Measurements from ENCODE around the gene SMYD3.
"Not testable (repeated sequence)": the region's sequence is repeated elsewhere in the genome, so short reads cannot be mapped to it uniquely, and the experiment has no call there.

Gene SMYD3

GRCh38 chr1:246078126-246078887, 428.8 kb downstream of the SMYD3 start:
- no peak overlapping the region for H3K4me3 ChIP-seq (ENCODE audit: low read length)
- DNase-seq (ENCODE audit: low read depth), result no peak
- TF ChIP-seq CTCF (conservative IDR thresholded peaks at IDR 0.05; ENCODE audit: low read depth, low read length), result no peak

GRCh38 chr1:246077476-246077875, 429.6 kb downstream of the SMYD3 start:
- TF ChIP-seq CTCF (conservative IDR thresholded peaks at IDR 0.05; ENCODE audit: low read depth, low read length), result no peak

GRCh38 chr1:246074421-246074820, 432.7 kb downstream of the SMYD3 start:
- DNase-seq (ENCODE audit: low read depth), result no peak
- no peak for TF ChIP-seq CTCF (conservative IDR thresholded peaks at IDR 0.05; ENCODE audit: low read depth, low read length)
- H3K4me3 ChIP-seq (ENCODE audit: low read length), result no peak overlapping the region

More at GRCh38 chr1:246077476-246077875, 429.6 kb downstream of the SMYD3 start:
- no peak for DNase-seq (ENCODE audit: low read depth)
- no peak overlapping the region for H3K4me3 ChIP-seq (ENCODE audit: low read length)

- no peak for DNase-seq (ENCODE audit: low read depth)
- no peak overlapping the region for H3K4me3 ChIP-seq (ENCODE audit: low read length)
- TF ChIP-seq CTCF (conservative IDR thresholded peaks at IDR 0.05; ENCODE audit: low read depth, low read length), result no peak
Observed at GRCh38 chr1:246072456-246072955, 434.6 kb downstream of the SMYD3 start.

GRCh38 chr1:246071981-246072380, 435.1 kb downstream of the SMYD3 start:
- not testable (repeated sequence) for H3K4me3 ChIP-seq (ENCODE audit: low read length); DNase-seq (ENCODE audit: low read depth)

- H3K4me3 ChIP-seq (ENCODE audit: low read length); DNase-seq (ENCODE audit: low read depth): not testable (repeated sequence)
Observed at GRCh38 chr1:246071561-246071960, 435.5 kb downstream of the SMYD3 start.

GRCh38 chr1:246069581-246069980, 437.5 kb downstream of the SMYD3 start:
- TF ChIP-seq CTCF (conservative IDR thresholded peaks at IDR 0.05; ENCODE audit: low read depth, low read length), result no peak
- no peak for DNase-seq (ENCODE audit: low read depth)
- H3K4me3 ChIP-seq (ENCODE audit: low read length), result no peak overlapping the region
